CD4-positive, alpha-beta T cell treated with Interferon gamma for 1 hour (primary cell): ENCODE data around the gene TECPR2.
A peak's percentile ranks its signal among the peaks of the same experiment; 100 is the strongest.

Experiments
- DNase-seq: peaks from one replicate; pipeline ENCODE4 v3.0.0-alpha.2; 2020

The TECPR2 gene

DNA sequence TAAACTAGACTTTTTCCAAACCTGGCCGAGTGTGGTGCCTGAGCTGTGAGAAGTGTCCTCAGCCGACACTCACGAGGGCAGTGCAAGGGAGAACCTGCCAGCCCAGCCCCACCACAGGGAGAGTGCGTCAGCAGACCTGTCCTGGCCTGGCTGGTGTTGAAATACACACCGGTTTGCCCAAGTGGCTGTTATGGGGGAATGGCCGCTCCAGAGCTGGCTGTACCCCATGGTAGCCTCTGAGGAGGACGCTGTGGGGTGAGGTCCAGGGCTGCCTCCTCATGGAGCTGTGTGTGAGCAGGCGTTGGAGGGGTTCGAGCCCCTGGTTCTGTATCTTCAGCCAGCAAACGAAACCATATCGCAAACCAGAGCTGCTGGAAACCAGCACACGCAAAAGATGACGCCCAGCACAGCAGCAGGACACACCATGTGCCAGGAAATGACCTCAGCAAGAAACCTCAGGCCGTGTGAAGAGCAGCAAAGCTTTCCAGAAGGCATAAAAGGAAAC, 137.5 kb downstream of the TECPR2 start:
- no peak for DNase-seq

DNA sequence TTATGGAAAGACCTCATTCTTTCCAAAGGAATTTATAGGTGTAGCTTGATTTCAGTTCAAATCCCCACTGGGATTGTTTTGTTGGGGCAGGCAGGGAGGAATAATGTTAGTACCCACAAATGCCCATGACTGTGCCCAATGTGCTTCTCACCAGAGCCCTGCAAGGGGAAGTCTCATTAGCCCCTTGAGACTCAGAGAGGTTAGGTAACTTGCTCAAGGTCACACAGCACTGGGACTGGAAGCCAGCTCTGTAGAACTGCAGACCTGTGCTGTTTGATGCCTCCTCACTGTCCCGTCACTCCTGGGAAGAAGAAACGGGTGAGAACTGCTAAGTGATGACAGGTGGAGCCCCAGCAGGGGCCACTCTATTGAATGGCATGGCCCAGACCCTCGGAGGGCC, 138.0 kb downstream of the TECPR2 start:
- no peak for DNase-seq

DNA sequence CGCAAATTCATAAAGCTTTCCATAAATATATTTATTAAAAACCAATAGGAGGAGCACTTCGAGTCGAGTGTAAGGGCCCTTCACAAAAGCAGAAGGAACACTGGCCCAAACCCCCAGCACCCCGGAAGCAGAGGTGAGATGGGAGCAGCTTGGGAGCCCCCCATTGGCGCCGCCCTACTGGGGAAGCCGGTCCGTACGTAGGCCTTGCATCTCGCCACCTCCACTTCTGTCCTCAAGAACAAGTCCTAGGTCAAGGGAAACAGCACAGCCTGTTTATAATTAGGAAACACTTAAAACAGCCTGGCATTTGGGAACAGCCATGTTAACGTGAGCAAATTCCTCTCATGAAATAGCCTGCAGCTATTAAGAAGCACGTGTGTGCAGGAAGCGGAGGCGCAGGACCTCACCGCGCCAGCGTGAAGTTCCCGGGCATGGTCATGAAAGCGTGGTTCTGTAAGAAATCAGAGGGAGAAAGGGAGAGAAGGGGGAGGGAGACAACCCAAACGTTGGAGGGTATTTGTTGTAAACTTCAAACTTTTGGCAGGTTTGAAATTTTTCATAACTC, 139.1 kb downstream of the TECPR2 start:
- no peak for DNase-seq

DNA sequence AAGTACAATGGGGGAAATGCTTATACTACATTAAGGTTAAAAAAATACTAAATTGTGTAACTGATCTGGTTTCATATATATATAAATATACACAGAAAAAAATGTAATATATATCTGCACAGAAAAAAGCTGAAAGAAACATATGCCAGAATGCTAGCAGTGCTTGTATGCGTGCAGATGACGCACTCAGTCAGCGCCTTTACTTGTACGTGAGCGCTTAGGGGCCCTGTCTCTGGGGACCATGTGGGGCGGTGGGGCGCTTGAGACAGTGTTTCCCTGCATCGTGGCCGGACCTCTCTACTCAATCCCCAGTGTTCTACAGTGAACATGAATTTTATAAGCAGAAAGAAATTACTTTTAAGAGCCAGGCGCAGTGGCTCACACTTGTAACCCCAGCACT, 139.8 kb downstream of the TECPR2 start:
- DNase-seq = no peak

DNA sequence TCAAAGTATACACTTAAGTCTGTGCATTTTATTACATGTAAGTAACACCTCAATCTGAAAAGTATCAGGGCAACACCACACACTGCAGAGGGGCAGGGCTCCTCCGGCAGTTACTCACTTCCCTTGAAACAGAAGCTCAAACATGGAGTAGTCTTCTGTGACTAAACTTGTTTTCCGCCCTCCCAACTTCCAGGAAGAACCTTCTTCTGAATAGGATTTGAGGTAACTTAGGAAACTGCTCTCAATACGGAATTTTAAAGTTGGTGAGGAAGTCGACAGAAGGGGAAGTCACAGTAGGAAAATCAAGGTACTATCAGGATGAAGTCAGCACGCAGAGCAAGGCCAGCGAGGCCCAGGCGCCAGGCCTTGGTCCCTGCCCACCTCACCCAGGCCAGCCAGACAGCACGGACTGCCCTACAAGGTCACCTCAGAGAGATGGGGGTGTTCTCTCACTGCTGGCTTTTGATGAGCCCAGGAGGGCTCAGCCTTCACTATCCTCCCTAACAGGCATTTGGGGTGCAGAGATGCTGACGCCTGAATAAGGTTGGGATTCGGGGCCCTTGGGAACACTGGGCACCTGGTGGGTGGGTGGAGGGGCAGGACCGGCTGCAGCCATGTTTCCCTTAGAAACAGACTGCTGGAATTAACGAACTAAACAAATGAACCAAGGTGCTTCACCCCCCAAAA, 141.0 kb downstream of the TECPR2 start:
- DNase-seq = no peak

DNA sequence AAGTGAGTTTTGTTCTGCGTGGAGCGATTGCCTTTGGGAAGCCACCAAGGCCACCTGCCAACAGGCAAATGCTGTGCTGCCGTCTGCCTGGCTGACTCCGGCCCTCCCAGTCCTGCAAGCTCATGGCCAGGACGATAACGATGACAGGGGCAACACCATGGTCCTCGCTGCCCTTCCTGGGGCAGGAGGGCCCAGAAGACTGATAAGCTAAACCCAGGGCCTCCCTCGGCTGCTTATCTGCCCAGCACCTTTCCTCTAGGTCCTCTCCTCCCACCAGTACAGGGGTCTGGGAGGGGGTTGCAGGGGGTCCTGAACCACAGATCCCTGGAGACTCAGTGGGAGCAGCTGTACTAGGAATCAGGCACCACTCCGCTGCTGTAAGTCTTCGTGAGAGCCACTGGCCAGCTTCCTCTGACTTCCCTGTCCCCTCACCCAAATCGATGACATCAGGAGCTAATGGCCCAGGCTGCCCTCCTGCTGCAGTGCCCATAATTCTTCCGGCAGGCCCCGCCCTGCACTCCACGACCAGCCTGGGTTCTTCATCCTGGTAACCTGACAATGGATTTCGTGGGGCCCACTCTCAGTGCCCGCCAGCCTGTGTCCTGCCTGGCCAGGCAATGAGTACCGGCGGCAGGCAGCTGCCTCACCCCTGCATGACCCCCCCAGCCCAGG, 141.7 kb downstream of the TECPR2 start:
- no peak for DNase-seq

DNA sequence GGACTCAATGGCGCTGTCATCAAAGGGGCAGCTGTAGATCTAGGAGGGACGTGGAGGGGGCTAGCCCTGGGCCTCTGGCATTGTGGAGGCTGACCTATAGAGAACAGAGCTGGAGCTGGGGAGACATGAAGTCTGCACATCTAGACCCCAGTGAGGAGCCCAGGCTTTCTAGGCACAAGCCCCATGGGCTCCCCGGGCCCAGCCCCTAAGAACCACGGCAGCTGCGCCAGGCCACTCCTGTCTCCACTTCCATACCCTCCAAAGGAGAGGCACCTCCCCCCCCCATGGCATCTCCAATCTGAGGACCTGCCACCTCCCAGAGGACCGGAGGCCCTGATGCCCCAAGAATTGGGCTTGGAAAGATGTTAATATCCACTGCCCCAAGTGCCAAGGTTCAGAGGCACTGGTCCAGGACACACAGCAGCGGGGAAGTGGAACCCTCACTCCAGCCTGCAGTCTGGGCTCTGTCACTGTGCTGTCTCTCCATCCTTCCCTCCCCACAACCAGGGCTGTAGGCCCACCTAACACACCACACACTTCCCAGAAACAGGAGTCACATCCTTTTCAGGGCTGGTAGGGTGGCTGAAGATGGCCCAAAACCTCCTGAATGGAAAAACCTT, 142.4 kb downstream of the TECPR2 start:
- DNase-seq = no peak

DNA sequence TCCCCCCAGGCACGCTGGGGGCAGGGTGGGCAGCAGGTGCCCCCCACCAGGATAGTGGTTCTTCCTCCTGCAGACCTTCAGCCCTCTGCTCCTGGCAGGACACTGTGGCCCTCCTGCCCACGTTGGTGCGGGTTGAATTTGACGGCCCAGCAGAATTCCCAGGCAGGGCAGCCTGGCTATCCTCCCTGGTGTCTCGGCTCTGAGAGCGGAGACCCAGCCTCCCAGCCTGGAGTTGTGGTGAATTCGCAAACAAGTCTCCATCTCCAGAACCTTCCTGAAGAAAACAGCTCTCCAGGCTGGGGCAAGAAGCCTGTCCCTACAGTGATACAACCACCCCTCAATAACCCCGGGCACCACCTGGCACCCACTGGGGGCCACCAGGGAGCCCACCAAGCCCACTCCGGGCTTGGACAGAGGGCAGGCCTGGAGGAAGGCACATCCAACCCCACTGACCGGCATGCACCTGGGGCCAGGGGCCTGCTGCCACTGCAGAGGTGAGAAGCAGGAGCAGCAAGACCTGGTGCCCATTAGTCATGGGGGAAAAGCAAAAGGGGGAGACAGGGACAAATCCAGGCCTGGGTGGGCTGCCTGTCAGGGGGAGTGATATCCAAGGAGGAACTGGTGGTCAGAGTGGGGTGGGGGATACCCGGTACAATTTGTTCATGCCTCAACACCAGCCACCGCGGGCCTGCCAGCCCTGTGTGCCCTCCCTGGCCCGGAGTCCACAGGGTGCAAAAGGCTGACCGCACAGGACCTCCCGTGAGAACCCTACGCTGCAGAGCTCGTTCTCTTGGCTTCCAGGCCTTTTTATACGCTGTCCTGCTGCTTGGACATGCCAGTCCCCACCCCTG, 143.3 kb downstream of the TECPR2 start:
- no peak for DNase-seq

DNA sequence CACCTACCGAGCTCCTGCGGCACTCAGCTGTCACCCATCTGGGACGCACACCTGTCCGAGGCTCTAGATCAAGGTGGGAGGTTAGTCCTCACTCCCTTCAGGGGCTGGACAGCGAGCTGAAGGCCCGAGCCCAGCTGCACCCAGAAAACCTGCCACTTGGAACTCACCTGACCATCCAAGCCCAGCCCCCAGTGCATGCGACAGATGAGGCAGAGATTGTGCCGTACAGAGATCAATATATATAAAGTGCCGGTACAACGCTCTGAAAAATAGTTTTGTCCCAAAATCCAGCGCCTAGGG, 143.8 kb downstream of the TECPR2 start:
- DNase-seq = no peak

DNA sequence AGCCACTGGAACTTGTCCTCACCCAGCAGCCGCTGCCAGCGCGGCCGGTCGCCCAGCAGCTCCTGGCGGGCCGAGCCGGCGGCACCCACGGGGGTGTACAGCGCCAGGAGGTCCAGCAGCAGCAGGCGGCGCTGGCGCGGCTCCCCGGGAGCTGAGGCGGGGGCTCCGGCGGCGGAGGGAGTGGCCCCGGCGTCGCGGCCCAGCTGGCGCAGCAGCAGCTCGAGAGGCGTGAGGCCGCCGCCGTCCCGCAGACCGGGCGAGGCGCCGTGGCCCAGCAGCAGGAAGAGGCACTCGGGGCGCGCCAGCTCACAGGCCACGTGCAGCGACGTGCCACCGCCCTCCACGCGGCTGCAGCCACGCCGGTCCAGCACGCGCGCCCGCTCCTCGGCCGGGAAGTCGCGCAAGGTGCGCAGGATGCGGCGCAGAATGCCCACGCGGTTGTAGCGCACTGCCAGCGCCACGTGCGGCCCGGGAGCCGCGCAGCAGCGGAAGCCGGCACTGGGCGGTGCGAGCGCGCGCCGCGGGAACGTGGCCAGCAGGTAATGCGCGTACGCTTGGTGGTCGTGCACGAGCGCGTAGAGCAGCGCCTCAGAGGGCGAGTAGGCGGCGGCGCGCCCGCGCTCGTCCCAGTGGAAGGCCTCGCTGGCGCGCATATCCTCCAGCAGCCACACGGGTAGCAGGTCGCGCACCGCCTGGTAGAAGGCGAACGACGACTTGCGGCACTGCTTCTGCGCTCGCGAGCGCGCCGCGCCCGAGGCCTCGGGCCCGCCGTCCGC, 144.5 kb downstream of the TECPR2 start:
- DNase-seq = peak; percentile 35

DNA sequence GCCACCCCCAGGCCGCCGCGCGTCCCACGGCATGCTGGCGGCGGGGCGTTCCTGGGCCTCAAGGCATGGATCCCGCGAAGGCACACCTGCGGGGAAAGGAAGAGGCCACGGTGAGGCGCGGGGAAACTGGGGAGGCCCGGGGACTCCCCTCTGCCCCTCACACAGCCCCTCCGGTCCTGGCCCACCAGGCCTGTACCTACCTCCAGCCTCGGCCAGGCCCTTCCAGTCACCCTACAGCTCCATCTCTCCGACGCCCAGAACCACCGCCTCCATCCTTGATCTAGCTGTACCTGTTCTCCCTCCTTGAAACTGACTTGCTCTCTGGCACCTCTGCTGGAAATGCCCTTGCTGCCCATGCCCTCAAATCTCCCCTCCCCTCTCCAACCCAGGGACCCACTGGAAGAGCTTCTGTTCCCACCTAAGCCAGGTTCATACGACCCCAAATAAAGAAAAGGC, 145.1 kb downstream of the TECPR2 start:
- DNase-seq = no peak

DNA sequence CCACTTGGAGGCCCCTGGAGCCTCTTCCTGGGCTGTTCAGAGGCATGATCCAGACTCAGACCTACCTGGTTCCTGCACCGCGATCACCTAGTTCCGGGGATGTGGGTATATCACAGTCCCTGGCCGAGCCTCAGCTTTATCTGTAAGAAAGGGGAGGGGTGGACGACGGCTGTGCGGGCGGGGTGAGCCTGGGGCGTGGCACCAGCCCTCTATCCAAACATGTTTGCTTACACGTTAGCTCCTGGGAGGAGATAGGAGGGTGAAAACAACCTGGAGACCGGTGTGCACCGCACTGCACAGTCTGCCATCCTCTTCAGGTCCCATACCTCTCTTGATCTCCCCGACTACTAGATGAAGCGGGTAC, 145.7 kb downstream of the TECPR2 start:
- DNase-seq = no peak

DNA sequence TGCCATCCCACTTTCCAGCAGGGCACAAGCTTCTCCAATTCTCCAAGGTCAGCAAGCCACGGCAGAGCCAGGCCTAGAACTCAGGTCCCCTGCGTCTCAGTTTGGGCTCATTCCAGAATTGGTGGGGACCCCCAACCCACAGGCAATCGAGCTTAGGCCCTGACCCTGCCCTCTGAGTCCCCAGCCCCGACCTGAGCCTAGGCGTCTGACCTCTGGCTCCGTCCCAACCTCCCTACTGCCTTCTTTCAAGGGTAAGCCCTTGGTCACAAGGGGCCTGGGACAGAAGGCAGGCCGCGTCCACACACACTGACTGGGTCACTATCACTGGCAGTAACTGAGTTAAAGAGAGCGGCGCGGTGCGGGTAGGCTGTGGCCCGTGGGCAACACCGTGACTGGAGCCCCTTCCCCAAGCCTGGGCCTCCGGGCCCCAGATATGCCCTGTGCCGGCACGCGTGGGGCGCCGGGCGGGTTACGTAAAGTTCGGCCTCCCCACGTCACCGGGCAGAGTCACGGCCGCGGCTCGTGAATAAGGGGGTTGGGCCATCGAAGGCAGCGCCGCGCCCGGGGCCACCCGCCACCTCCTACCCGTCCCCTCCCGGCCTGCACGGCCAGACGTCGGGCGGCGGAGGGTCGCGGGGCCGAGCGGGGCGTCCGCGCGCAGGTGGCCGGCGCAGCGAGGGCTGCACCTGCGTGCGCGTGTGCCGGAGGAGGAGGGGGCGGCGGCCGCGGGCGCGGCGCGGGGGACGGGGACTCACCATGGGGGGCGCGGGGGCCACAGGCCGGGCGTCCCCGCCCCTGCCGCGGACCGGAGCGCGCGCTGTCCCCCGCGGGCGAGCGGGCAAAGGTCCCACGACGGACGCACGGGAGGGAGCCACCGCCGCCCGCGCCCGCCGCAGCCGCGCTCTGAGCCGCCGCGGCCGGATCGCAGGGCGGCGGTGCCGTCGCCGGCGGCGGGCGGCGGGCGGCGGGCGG, 146.3 kb downstream of the TECPR2 start:
- peak; percentile 58 for DNase-seq

DNA sequence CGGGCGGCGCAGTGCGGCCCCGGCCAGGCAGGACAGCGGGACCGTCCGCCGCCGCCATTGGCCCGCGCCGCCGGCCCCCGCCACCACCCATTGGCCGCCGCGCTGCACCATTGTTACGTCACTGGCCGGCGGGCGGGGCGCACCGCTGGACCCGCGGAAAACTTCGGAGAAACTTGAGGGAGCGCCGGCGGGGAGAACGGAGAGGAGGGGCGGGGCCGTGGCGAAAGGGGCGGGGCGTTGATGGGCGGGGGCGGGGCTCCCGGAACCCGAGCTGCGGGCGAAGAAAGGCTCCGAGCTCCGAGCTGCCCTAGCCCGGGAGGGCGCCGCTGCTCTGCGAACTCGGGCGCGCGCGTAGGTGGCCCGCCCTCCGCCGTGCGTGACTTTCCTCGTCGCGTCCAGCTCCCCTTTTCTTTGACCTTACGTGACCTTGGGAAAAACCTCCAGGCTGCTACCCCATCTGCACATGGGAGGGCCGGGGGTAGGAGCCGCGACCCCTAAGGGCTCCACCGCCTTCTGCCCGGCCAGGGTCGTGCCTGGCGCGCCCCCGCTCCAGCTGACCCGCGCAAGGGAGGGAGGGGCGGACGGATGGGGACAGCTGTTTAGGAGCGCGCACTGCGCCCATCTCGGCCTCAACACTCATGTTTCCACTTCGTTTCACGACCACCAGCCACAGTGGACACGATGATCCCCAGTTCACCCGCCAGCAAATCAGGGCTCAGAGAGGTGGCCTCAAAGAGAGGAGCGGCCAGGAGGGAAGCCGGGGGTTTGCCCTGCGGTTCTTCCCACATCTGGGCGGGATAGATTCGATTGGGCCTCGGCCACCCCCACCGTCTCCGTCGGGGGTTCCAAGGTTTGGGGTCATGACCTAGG, 147.2 kb downstream of the TECPR2 start, which contains the start of gene ANKRD9:
TSS of gene ANKRD9 (minus strand) at position 31 of the 870 bp plus-strand sequence. CDS start 1,887 bp downstream, outside the sequence.
- peak; percentile 90 for DNase-seq

DNA sequence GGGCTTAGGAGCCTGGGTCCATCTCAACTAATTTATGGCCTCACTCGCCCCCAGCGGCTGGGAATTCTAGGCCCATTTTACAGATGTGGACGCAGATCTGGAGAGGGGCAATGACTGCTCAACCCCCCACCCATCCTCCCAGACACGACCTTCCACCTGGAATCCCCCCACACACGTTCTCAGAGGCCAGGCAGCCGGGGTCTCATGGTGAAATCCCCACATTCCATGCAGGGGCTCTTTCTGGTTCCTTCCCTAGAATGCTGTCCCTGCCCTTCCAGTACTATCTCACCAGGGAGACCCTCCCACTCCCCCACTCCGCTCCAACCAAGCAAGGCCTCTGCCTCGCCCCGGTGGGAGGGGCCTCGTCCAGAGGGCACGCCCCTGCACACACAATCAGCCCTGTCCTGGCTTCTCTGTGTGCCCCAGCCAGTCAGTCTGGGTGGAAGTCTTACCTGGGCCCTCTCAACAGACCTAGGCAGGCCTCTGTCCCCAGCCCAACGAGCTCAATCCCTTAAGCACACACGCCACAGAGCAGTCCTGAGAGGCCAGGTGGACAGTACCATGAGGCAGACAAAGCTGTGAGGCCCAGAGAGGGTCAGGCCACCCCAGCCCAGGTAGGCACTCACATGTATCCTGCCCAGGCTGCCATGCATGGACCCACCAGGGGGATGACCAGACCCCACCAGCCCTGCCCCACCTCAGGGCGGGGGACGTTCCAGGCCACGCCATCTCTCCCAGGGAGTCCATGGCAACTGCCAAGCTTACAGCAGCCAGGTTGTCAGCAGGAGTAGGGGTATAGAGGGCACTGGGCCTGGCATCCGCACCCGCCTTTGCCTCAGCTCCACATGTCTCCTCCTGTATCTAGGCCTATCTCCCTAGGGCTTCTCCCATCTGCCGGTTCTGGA, 148.1 kb downstream of the TECPR2 start:
- DNase-seq = no peak

DNA sequence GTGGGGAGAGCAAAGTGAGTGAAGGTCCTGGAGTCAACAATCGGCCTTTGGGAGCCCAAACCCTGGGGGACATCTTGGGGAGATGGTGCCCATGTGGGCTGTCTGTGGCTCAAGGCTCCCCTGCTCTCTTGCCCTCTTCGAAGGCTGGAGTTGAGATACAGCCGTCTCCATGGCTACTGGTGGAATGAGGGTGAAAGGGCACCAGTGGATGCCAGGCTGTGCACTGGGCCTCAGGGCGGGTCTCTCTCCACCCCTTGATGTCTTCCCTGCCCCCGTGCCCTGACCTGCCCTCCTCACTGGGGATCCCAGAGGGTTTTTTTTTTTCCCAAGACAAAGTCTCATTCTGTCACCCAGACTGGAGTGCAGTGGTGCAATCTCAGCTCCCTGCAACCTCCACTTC, 148.8 kb downstream of the TECPR2 start:
- DNase-seq = no peak

DNA sequence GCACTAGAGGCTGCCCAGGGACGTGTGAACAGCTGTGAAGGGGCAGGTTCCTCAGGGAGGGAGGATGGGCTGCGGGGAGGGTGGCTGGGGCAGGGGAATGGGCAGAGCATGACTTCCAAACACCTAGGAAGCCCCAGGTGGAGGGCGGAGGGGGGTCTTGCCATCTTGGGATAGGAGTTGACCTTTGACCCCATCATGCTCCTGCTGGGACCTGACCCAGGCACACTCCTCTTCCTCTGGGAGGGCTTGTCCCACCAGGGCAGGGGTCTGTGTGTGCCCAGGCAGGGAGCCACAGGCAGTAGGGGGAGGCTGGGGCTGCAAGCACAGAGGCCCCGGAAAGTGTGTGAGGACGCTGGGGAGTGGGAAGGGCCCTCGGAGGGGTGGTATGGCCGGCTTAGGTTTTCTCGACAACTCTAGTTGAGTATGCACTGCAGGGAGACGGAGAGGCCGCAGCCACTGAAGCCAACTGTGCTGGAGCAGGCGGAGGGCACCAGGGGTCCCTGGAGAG, 150.1 kb downstream of the TECPR2 start:
- no peak for DNase-seq
